K562 (cell line): ENCODE data around the gene HK1. TPM values are rescaled to one million over a fixed set of nuclear protein-coding genes. Genes with fewer than 3 reads are reported as not detected.
A peak's percentile ranks its signal among the peaks of the same experiment; 100 is the strongest.

ENCODE experiments used
- ATF3 ChIP-seq, 2 experiments: fragments of 450-650 bp in 1 of 2; sonication (generic) in 1 of 2; formaldehyde crosslinking in 1 of 2; IDR thresholded peaks in 1 of 2; conservative IDR thresholded peaks in 1 of 2; 2 replicates each; pipeline versions ENCODE4 v1.6.1 to v1.8.1; 2016 to 2023; ENCODE audit warnings: mild to moderate bottlenecking in 2 of 2, moderate library complexity in 2 of 2, inconsistent platforms in 1 of 2, missing genetic modification reagents in 1 of 2
- CTBP1 ChIP-seq: fragments of 450-650 bp; IDR thresholded peaks from 2 replicates; pipeline ENCODE4 v1.6.1; 2016; ENCODE audit warnings: borderline replicate concordance
- DDX20 ChIP-seq: fragments of 450-650 bp; IDR thresholded peaks from 2 replicates; pipeline ENCODE4 v1.6.1; 2016; ENCODE audit warnings: missing genetic modification characterization, low read depth, mild to moderate bottlenecking, missing compliant biosample characterization, moderate library complexity
- E2F6 ChIP-seq, 2 experiments: IDR thresholded peaks; 2 replicates each; pipeline ENCODE4 v1.6.1; 2011; ENCODE audit warnings: borderline replicate concordance in 1 of 2, control low read depth in 1 of 2, low read depth in 1 of 2, low read length in 1 of 2, mild to moderate bottlenecking in 1 of 2, mixed read lengths in 1 of 2, moderate library complexity in 1 of 2; ENCODE audit not compliant: insufficient read depth in 1 of 2, insufficient read length in 1 of 2, poor library complexity in 1 of 2, severe bottlenecking in 1 of 2; ENCODE audit errors: extremely low read depth in 1 of 2
- EP300 ChIP-seq: IDR thresholded peaks from 2 replicates; pipeline ENCODE4 v1.6.1; 2012; ENCODE audit warnings: low read length, improper control_type of control experiment
- FUS ChIP-seq: fragments of 200-400 bp; formaldehyde crosslinking; optimal IDR thresholded peaks from 2 replicates; pipeline ENCODE3; 2017; ENCODE audit warnings: low read depth, low read length
- GABPA ChIP-seq: fragments of 200-800 bp; sonication (Bioruptor generic); conservative IDR thresholded peaks from 2 replicates; pipeline ENCODE4 v1.6.1; 2016; ENCODE audit warnings: low read depth, missing genetic modification characterization, missing compliant biosample characterization
- HSF4 ChIP-seq: fragments of 250-450 bp; sonication (Bioruptor Pico); IDR thresholded peaks from 2 replicates; pipeline ENCODE4 v2.1.2; 2022; ENCODE audit warnings: mild to moderate bottlenecking, moderate library complexity, borderline replicate concordance
- L3MBTL2 ChIP-seq: fragments of 450-650 bp; IDR thresholded peaks from 2 replicates; pipeline ENCODE4 v1.6.1; 2016; ENCODE audit warnings: mild to moderate bottlenecking, moderate library complexity
- MAFG ChIP-seq: fragments of 450-650 bp; conservative IDR thresholded peaks from 2 replicates; pipeline ENCODE4 v1.6.1; 2016; ENCODE audit warnings: missing genetic modification characterization, missing compliant biosample characterization
- NELFE ChIP-seq: IDR thresholded peaks from 2 replicates; pipeline ENCODE4 v1.6.1; 2011; ENCODE audit warnings: mild to moderate bottlenecking; ENCODE audit not compliant: insufficient read depth, insufficient read length
- NFXL1 ChIP-seq: fragments of 450-650 bp; formaldehyde crosslinking; IDR thresholded peaks from 2 replicates; pipeline ENCODE4 v1.4.0; 2021; ENCODE audit warnings: mild to moderate bottlenecking
- POU5F1 ChIP-seq: fragments of 150-350 bp; IDR thresholded peaks from 2 replicates; pipeline ENCODE4 v1.6.1; 2014; ENCODE audit warnings: borderline replicate concordance, low read length, low read depth, mild to moderate bottlenecking; ENCODE audit not compliant: partially characterized antibody
- PTRF ChIP-seq: fragments of 450-650 bp; IDR thresholded peaks from 2 replicates; pipeline ENCODE4 v1.6.1; 2016; ENCODE audit warnings: mild to moderate bottlenecking, missing genetic modification characterization, missing compliant biosample characterization
- SMARCA4 ChIP-seq: fragments of 450-650 bp; IDR thresholded peaks from 2 replicates; pipeline ENCODE4 v1.6.1; 2016
- SRF ChIP-seq, 2 experiments: fragments of 250-450, 450-650 bp in 1 of 2; sonication (Bioruptor Pico) in 1 of 2; sonication (generic) in 1 of 2; formaldehyde crosslinking; IDR thresholded peaks; 2 replicates each; pipeline versions ENCODE4 v1.5.0 to v1.5.1; 2020 to 2022; ENCODE audit warnings: mild to moderate bottlenecking in 1 of 2, missing genetic modification reagents in 1 of 2
- TCF15 ChIP-seq: fragments of 250-450 bp; sonication (Bioruptor Pico); IDR thresholded peaks from 2 replicates; pipeline ENCODE4 v1.8.0; 2022; ENCODE audit warnings: moderate library complexity, mild to moderate bottlenecking, inconsistent platforms
- ZBTB11 ChIP-seq, 3 experiments: fragments of 200-800 bp in 1 of 3; fragments of 250-450 bp in 1 of 3; fragments of 450-650 bp in 1 of 3; sonication (Bioruptor Pico) in 1 of 3; sonication (Bioruptor generic) in 1 of 3; formaldehyde crosslinking in 1 of 3; IDR thresholded peaks; 2 replicates each; pipeline versions ENCODE4 v1.6.1 to v1.8.0; 2016 to 2022; ENCODE audit warnings: mild to moderate bottlenecking in 2 of 3, missing genetic modification characterization in 2 of 3, missing compliant biosample characterization in 1 of 3, moderate library complexity in 1 of 3
- ZC3H4 ChIP-seq: sonication (generic); formaldehyde crosslinking; IDR thresholded peaks from 2 replicates; pipeline ENCODE4 v1.9.0; 2021; ENCODE audit warnings: missing genetic modification reagents, borderline replicate concordance
- ZNF41 ChIP-seq: fragments of 250-450 bp; sonication (Bioruptor Pico); conservative IDR thresholded peaks from 2 replicates; pipeline ENCODE4 v1.4.0; 2020; ENCODE audit warnings: mild to moderate bottlenecking
- ZNF445 ChIP-seq: fragments of 250-450 bp; sonication (Bioruptor Pico); IDR thresholded peaks from 2 replicates; pipeline ENCODE4 v1.4.0; 2020; ENCODE audit warnings: low read depth, mild to moderate bottlenecking, moderate library complexity
- ZNF699 ChIP-seq: fragments of 250-450 bp; sonication (Bioruptor Pico); IDR thresholded peaks from 2 replicates; pipeline ENCODE4 v1.8.0; 2021; ENCODE audit warnings: mild to moderate bottlenecking, moderate library complexity; ENCODE audit not compliant: insufficient replicate concordance
- polyA plus RNA-seq, 8 experiments: library from polyadenylated mRNA; depleted of rRNA in 4 of 8; stranded (reverse) in 5 of 8; unstranded in 3 of 8; fragments of >200 nt; fragmentation: Nextera tagmentation in 2 of 8; fragmentation: Illumina TruSeq in 1 of 8; extraction: Ambion mirVana in 2 of 8; extraction: Trizol in 1 of 8; gene quantifications; 2 replicates each; pipeline versions ENCODE4 v1.2.1 to v1.2.3, GENCODE V29; 2011 to 2014; ENCODE audit warnings: inconsistent platforms in 1 of 8, missing spikeins in 1 of 8
- total RNA-seq, 7 experiments: library from RNA; depleted of rRNA in 6 of 7; stranded (reverse); fragments of >200 nt in 6 of 7; fragmentation: Illumina TruSeq in 2 of 7; extraction: Trizol in 2 of 7; gene quantifications; 2 replicates each; pipeline versions ENCODE4 v1.2.1 to v1.2.3, GENCODE V29; 2011 to 2021; ENCODE audit warnings: low replicate concordance in 1 of 7

The HK1 gene
- total and polyA plus RNA-seq, 9 of the 15 experiments (the other 6 are each of a cell fraction or from before 2014, with no cell fraction given) = 29.2 to 444 (median 193) TPM

GRCh38 chr10:69409968-69410367 is 131.7 kb downstream of the HK1 start (continued):
- peak in 1 of 3 experiments; percentile 39; a peak in 1 of 6 replicates for TF ChIP-seq ZBTB11 (CRISPR knock-in tag; IDR thresholded peaks at IDR 0.05)
- TF ChIP-seq ATF3 (IDR thresholded peaks at IDR 0.05) = peak; percentile 14; the same call in 1 of the 2 replicates
- TF ChIP-seq ATF3 (CRISPR knock-in tag; conservative IDR thresholded peaks at IDR 0.05) = no peak
- TF ChIP-seq PTRF (tag) = no peak
- peak; percentile 76; the same call in 1 of the 2 replicates for TF ChIP-seq CTBP1
- no peak for TF ChIP-seq NFXL1 (CRISPR knock-in tag)
- TF ChIP-seq POU5F1 = no peak
- TF ChIP-seq L3MBTL2 = peak; percentile 49; the same call in 1 of the 2 replicates
- TF ChIP-seq ZC3H4 = no peak
- 0 out of 2 replicates have a peak, but pooled peaks have one; percentile 44 for TF ChIP-seq EP300
- TF ChIP-seq MAFG (tag) = peak; percentile 69
- TF ChIP-seq TCF15 (CRISPR knock-in tag) = no peak
- no peak for TF ChIP-seq ZNF699
- no peak for TF ChIP-seq NELFE
- TF ChIP-seq ZNF445 = no peak
- TF ChIP-seq ZNF41 (CRISPR knock-in tag) = no peak
- no peak for TF ChIP-seq FUS
- peak in 1 of 2 experiments; percentile 54 for TF ChIP-seq E2F6 (IDR thresholded peaks at IDR 0.05; ENCODE audit: borderline replicate concordance in 1 of 2, extremely low read depth in 1 of 2, insufficient read depth in 1 of 2, insufficient read length in 1 of 2, low read depth in 1 of 2, low read length in 1 of 2, poor library complexity in 1 of 2, severe bottlenecking in 1 of 2)
- peak; percentile 68 for TF ChIP-seq GABPA (tag)
- peak; percentile 52; the same call in 1 of the 2 replicates for TF ChIP-seq SMARCA4
- no peak; a peak in 1 of 4 replicates for TF ChIP-seq SRF (CRISPR knock-in tag; IDR thresholded peaks at IDR 0.05)
- TF ChIP-seq HSF4 (CRISPR knock-in tag) = no peak
- no peak for TF ChIP-seq DDX20 (tag)
